Sigmoid colon (tissue), 7 donors: Measurements from ENCODE around the gene ADK. TPM values are rescaled to one million over a fixed set of nuclear protein-coding genes. Genes with fewer than 3 reads are reported as not detected.

Experiments
- DNase-seq: peaks from one replicate; pipeline ENCODE4 v3.0.0-alpha.2; 2019
- H3K27ac ChIP-seq, 4 donors: fragments of 200-600 bp; sonication (generic); one replicate each; pipeline ENCODE4 v1.5.1; 2016 to 2019; ENCODE audit warnings: mild to moderate bottlenecking in 1 of 4
- H3K27me3 ChIP-seq, 3 donors: fragments of 200-600 bp; sonication (generic); one replicate each; pipeline ENCODE4 v1.5.1; 2019; ENCODE audit warnings: mild to moderate bottlenecking in 1 of 3
- H3K36me3 ChIP-seq, 4 donors: fragments of 200-600 bp; sonication (generic); one replicate each; pipeline ENCODE4 v1.5.1; 2016 to 2019
- H3K4me1 ChIP-seq, 4 donors: fragments of 200-600 bp; sonication (generic); one replicate each; pipeline ENCODE4 v1.5.1; 2017 to 2019
- H3K4me3 ChIP-seq, 4 donors: fragments of 200-600 bp; sonication (generic); one replicate each; pipeline ENCODE4 v1.5.1; 2017 to 2019; ENCODE audit warnings: mild to moderate bottlenecking in 2 of 4, moderate library complexity in 1 of 4
- H3K9me3 ChIP-seq, 4 donors: fragments of 200-600 bp in 3 of 4; sonication (generic) in 3 of 4; one replicate each; pipeline versions ENCODE4 v1.5.1 to v1.6.1; 2013 to 2019
- EP300 ChIP-seq, 4 donors: sonication (generic); formaldehyde crosslinking; IDR thresholded peaks; one replicate each; pipeline ENCODE4 v1.6.1; 2017; ENCODE audit warnings: antibody characterized with exemption in 4 of 4
- POLR2A ChIP-seq, 2 donors: fragments of 450-650 bp; IDR thresholded peaks; one replicate each; pipeline ENCODE4 v1.6.1; 2016; ENCODE audit warnings: antibody characterized with exemption in 2 of 2, mild to moderate bottlenecking in 2 of 2, moderate library complexity in 2 of 2
- POLR2AphosphoS5 ChIP-seq, 4 donors: sonication (generic); formaldehyde crosslinking; IDR thresholded peaks; one replicate each; pipeline ENCODE4 v1.6.1; 2017; ENCODE audit warnings: antibody characterized with exemption in 4 of 4
- WGBS, 2 donors: extraction: QIAGEN DNeasy Blood & Tissue Kit; methylation state at CpG; one replicate each; pipeline ENCODE4 v1.1.7; 2013; 5-methylcytosine and 5-hydroxymethylcytosine counted together
- intact Hi-C: fragments of 100-400 bp; cut with DNase I; formaldehyde crosslinking; loops from one replicate; pipeline ENCODE4 v1.15.1; 2023
- polyA plus RNA-seq, 3 donors: library from polyadenylated mRNA; stranded (reverse); fragments of 200-250 nt; gene quantifications; one replicate each; pipeline ENCODE4 v1.2.3, GENCODE V29; 2013
- total RNA-seq, 4 donors: library from RNA; depleted of rRNA; stranded (reverse); fragments of >200 nt; gene quantifications; one replicate each; pipeline ENCODE4 v1.1.0, GENCODE V29; 2016
- TF ChIP-seq, protein P1 (sequence below), 4 experiments: fragments of 450-650 bp in 3 of 4; fragments of 200-600 bp in 1 of 4; IDR thresholded peaks; one replicate each; pipeline ENCODE4 v1.5.1; 2016 to 2019; ENCODE audit warnings: antibody characterized with exemption in 4 of 4, mild to moderate bottlenecking in 3 of 4, moderate library complexity in 2 of 4
- donor health status: healthy with polysubstance abuse.
- donor health status: Bipolar disorder and iron deficiency.
- donor health status: healthy.

Gene ADK
- total and polyA plus RNA-seq, 7 donors = 15.2 to 31.3 (median 25.3) TPM

DNA sequence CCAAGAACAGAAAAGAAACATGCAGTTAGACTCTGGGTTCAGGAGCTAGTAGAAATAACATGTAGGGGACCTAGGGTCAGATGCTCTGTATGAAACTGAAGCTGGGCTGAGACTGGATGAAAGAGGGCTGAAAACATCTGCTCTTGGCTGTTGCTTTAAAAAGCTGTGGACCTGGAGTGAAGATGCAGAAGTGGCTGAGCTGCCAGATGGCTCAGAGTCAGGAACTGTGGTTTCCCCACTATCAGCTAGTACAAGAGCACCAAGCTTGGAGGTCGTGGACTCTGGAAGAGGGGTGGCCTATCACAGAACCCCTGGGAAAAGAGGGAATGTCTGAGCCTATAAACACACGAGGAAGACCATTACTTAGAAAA is 5.9 kb downstream of the ADK start:
- no peaks in the 10 kb centered on the region for H3K36me3 ChIP-seq
- no peaks in the 10 kb centered on the region for H3K27me3 ChIP-seq
- H3K9me3 ChIP-seq = no peaks in the 10 kb centered on the region
- TF ChIP-seq, protein P1, sequence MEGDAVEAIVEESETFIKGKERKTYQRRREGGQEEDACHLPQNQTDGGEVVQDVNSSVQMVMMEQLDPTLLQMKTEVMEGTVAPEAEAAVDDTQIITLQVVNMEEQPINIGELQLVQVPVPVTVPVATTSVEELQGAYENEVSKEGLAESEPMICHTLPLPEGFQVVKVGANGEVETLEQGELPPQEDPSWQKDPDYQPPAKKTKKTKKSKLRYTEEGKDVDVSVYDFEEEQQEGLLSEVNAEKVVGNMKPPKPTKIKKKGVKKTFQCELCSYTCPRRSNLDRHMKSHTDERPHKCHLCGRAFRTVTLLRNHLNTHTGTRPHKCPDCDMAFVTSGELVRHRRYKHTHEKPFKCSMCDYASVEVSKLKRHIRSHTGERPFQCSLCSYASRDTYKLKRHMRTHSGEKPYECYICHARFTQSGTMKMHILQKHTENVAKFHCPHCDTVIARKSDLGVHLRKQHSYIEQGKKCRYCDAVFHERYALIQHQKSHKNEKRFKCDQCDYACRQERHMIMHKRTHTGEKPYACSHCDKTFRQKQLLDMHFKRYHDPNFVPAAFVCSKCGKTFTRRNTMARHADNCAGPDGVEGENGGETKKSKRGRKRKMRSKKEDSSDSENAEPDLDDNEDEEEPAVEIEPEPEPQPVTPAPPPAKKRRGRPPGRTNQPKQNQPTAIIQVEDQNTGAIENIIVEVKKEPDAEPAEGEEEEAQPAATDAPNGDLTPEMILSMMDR (IDR thresholded peaks at IDR 0.05) = no peak
- TF ChIP-seq POLR2AphosphoS5 (IDR thresholded peaks at IDR 0.05) = no peak
- TF ChIP-seq POLR2A (IDR thresholded peaks at IDR 0.05) = no peak
- no peak for TF ChIP-seq EP300 (IDR thresholded peaks at IDR 0.05)
- WGBS, 2 donors = 41 to 68% methylated on average over 2 of the region's 2 CpGs
- no peak overlapping the region for H3K4me3 ChIP-seq
- no peak for DNase-seq
- peaks cover 0 to 34% (median 29%) of the 10 kb centered on the region in 4 donors for H3K4me1 ChIP-seq
- intact Hi-C loops = no loop called here
- peak overlapping the region in 2 of 4 donors; percentile 11 to 36 for H3K27ac ChIP-seq

DNA sequence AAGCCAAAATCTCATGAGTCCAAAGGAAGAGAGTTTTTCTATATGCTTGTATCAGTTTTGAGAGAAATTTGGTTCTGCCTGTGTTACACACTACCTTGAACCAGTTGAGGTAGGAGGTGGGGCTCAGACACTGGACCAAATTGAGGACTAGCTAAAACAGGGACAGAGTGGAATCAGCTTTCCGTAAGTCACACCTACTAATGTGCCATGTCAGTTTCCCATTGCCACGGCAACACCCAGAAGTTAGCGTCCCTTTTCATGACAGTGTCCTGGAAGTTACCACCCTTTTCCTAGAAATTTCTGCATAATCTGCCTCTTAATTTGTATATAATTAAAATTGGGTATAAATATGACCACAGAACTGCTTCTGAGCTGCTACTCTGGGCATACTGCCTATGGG is 9.0 kb downstream of the ADK start:
- Histone ChIP-seq H3K9me3 (no peaks in the 10 kb centered on the region), H3K4me1 (peaks cover 0 to 10% (median 9%) of the 10 kb centered on the region in 4 donors), H3K27me3 (no peaks in the 10 kb centered on the region), H3K27ac (no peak overlapping the region), H3K4me3 (no peak overlapping the region), H3K36me3 (no peaks in the 10 kb centered on the region)
- intact Hi-C loops = no loop called here
- WGBS, 2 donors = 95 to 97% methylated on average over 3 of the region's 3 CpGs
- no peak for DNase-seq
- TF ChIP-seq POLR2A (IDR thresholded peaks at IDR 0.05) (no peak), POLR2AphosphoS5 (IDR thresholded peaks at IDR 0.05) (no peak), EP300 (IDR thresholded peaks at IDR 0.05) (no peak)
- TF ChIP-seq, protein P1 (IDR thresholded peaks at IDR 0.05) = no peak

DNA sequence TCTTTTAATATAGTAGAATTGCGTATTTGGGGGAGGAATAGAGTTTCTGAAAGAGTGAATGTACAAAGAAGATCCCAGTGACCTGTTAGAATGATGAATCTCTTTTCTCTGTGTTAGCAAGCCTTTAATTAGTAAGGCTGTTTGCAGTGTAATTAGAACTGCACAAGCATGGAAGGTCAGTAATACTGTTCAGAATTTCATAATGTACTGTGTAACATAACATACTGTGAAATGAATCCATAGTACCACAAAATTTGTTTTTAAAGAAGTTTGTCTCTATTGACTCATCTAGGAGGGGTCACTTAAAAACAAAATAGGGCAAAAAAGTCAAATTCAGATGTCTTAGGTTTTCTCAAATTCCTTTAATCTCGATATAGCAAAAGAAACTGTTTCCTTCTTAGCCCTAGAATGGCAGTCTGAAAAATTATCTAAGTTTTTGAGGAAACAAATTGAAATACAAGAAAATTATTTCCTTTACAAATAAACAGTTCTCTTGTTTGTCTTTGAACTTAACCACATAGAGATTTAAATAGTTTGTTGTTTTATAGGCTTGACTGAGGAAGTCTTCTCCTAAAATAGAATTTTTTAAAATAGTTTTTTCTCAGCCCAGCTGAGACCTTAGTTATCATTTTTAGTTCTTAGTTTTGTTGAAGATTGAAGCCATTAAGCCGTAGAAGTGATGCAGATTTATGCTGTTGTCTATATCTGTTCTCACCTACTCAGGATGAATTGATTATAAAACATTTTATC is 12.5 kb downstream of the ADK start:
- intact Hi-C loops = no loop called here
- 58 to 89% methylated on average over 3 of the region's 3 CpGs for WGBS, 2 donors
- no peak for DNase-seq
- Histone ChIP-seq H3K36me3 (no peaks in the 10 kb centered on the region), H3K27me3 (no peaks in the 10 kb centered on the region), H3K4me1 (no peaks in the 10 kb centered on the region), H3K9me3 (no peaks in the 10 kb centered on the region), H3K4me3 (no peak overlapping the region), H3K27ac (no peak overlapping the region)
- TF ChIP-seq POLR2A (IDR thresholded peaks at IDR 0.05) = no peak
- no peak for TF ChIP-seq EP300 (IDR thresholded peaks at IDR 0.05)
- TF ChIP-seq, protein P1 (IDR thresholded peaks at IDR 0.05) = no peak
- TF ChIP-seq POLR2AphosphoS5 (IDR thresholded peaks at IDR 0.05) = no peak

DNA sequence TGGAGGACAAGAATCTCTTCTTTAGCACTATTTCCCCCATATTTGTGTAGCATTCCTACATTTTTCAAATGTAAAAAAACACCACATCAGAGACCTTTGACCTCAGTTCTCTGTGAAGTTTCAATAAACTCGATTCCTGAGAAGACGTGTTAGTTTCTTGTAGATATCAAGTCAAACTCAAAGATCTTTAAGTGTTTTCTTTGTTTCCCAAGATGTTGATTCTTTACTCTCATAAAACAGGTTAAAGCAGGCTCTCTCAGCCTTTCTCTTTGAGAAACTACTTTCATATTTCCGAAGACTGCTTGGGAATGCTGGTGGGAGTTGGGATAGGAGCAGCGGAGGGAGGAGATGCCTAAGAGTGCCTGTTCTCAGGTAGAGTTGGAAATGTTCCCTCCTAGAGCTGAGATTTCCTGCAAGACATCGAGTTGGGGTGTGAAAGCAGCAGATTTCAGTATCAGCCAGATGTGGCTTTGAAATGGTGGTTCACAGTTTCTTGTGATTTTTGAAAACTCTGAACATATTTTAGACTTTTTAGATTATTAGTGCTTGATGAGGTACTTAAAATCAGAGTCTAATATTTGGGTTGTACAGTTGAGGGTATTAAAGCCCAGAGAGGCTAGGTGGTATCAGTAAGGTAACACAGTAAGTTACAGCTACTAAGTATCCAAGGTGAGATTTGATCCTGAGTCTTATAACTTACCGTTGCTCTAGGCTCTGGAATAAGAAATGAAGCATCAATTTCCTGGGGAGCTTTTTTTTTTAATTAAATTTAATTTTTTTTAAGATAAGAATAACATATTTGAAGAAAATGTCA is 13.9 kb downstream of the ADK start:
- intact Hi-C loops = no loop called here

More for the DNA sequence above, 13.9 kb downstream of the ADK start:
- no peak overlapping the region for H3K4me3 ChIP-seq
- H3K4me1 ChIP-seq = no peaks in the 10 kb centered on the region
- no peaks in the 10 kb centered on the region for H3K27me3 ChIP-seq
- no peak for DNase-seq
- 53 to 60% methylated on average over 6 of the region's 6 CpGs for WGBS, 2 donors
- no peak overlapping the region for H3K27ac ChIP-seq
- TF ChIP-seq POLR2A (IDR thresholded peaks at IDR 0.05) (no peak), EP300 (IDR thresholded peaks at IDR 0.05) (no peak), POLR2AphosphoS5 (IDR thresholded peaks at IDR 0.05) (no peak)
- TF ChIP-seq, protein P1 (IDR thresholded peaks at IDR 0.05) = no peak
- H3K9me3 ChIP-seq = no peaks in the 10 kb centered on the region
- H3K36me3 ChIP-seq = no peaks in the 10 kb centered on the region
